ENCODE measurements around the gene CABS1. TPM values are rescaled to one million over a fixed set of nuclear protein-coding genes. Genes with fewer than 3 reads are reported as not detected.

The CABS1 gene
- total and polyA plus RNA-seq, 2 donors (not counting 3 experiments of a cell fraction or from before 2014, with no cell fraction given) = not detected

DNA sequence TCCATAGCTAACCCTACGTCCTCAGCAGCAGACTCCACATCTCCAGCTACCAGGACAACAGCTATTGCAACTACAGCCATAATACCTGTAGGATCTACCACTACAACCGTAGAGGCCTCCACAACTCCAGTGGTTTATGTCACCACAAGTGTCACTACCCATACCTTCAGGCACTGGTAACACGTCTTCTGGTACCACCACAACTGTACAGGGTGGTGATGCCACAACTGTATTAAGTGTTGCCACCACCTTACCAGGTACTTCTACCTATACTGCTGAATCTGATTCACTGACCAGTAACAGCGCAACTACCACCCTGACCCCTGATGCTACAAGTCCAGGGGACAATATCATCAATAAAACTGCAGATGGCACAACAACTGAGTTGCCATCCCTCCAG, 34.6 kb upstream of the CABS1 start:
- no peak overlapping the region for H3K27ac ChIP-seq (ENCODE audit: insufficient read depth, low read depth, low read length)
- H3K4me1 ChIP-seq (ENCODE audit: control insufficient read depth, extremely low read depth, insufficient read depth, low read length) = no peaks in the 10 kb centered on the region
- no peaks in the 10 kb centered on the region for H4K20me1 ChIP-seq (replicated peaks; ENCODE audit: control insufficient read depth, extremely low read depth, insufficient read depth, low read length)
- no peaks in the 10 kb centered on the region for H3K27me3 ChIP-seq (ENCODE audit: control insufficient read depth in 2 of 2, insufficient read depth in 2 of 2, low read length in 2 of 2)
- H3K9me1 ChIP-seq (replicated peaks; ENCODE audit: control insufficient read depth, extremely low read depth, insufficient read depth, low read length) = no peaks in the 10 kb centered on the region
- H3K4me3 ChIP-seq (replicated peaks in 1 of 3; ENCODE audit: insufficient read depth in 1 of 3, low read depth in 1 of 3, low read length in 3 of 3) = no peak overlapping the region
- intact Hi-C loops (cut with micrococcal nuclease) = no loop called here
- no peak for DNase-seq (ENCODE audit: low read depth, low spot score)
- H3K79me2 ChIP-seq (ENCODE audit: control insufficient read depth, insufficient read depth, low read length) = no peaks in the 10 kb centered on the region
- dilution Hi-C loops (cut with MboI; ENCODE audit: extremely low pct_ligation_motif_present, low sequenced_read_pairs) = no loop called here
- BruUV-seq (replicated peaks) = no TSS peak
- H3K36me3 ChIP-seq (ENCODE audit: control insufficient read depth in 2 of 2, extremely low read depth in 1 of 2, insufficient read depth in 2 of 2, low read length in 2 of 2) = no peaks in the 10 kb centered on the region
- POLR2A ChIA-PET = no interaction called here
- no peak for FAIRE-seq
- no peak overlapping the region for H3K4me2 ChIP-seq (ENCODE audit: insufficient read depth, low read length)
- CTCF ChIA-PET = no interaction called here
- H3K9me3 ChIP-seq (replicated peaks; ENCODE audit: control insufficient read depth, insufficient read depth, low read length) = no peaks in the 10 kb centered on the region
- H2AFZ ChIP-seq (ENCODE audit: low read depth, low read length) = no peak overlapping the region
- no peak for TF ChIP-seq CTCF (IDR thresholded peaks at IDR 0.05; ENCODE audit: extremely low read depth in 1 of 2, insufficient read depth in 1 of 2, low read depth in 1 of 2, low read length in 2 of 2)
- TF ChIP-seq MYC (IDR thresholded peaks at IDR 0.05; ENCODE audit: low read depth, low read length) = no peak
- TF ChIP-seq EZH2 (IDR thresholded peaks at IDR 0.05; ENCODE audit: borderline replicate concordance, low read depth, low read length, severe bottlenecking) = no peak
- TF ChIP-seq GATA2 (IDR thresholded peaks at IDR 0.05; ENCODE audit: insufficient read depth, insufficient read length, low read depth, low read length) = no peak
- TF ChIP-seq POLR2A (IDR thresholded peaks at IDR 0.05; ENCODE audit: low read depth, low read length) = no peak
- TF ChIP-seq JUN (IDR thresholded peaks at IDR 0.05; ENCODE audit: borderline replicate concordance, insufficient read depth, insufficient read length, low read depth) = no peak
- no peak for TF ChIP-seq POLR2AphosphoS5 (IDR thresholded peaks at IDR 0.05; ENCODE audit: insufficient read depth, low read depth, low read length)
- no peak for TF ChIP-seq FOS (IDR thresholded peaks at IDR 0.05; ENCODE audit: borderline replicate concordance, insufficient read depth, low read length)
- TF ChIP-seq, protein P1, sequence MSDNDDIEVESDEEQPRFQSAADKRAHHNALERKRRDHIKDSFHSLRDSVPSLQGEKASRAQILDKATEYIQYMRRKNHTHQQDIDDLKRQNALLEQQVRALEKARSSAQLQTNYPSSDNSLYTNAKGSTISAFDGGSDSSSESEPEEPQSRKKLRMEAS (IDR thresholded peaks at IDR 0.05; ENCODE audit: insufficient read depth, insufficient read length) = no peak
- no peak overlapping the region for H3K9ac ChIP-seq (replicated peaks; ENCODE audit: extremely low read depth, insufficient read depth, low read length)
